GM10266 (cell line): ENCODE results near the gene GP1BA.

Experiments
- DNase-seq: peaks from one replicate; pipeline ENCODE4 v3.0.0; 2012; ENCODE audit errors: extremely low spot score
- TF ChIP-seq, protein P1 (sequence below): IDR thresholded peaks from 2 replicates; pipeline ENCODE4 v1.5.1; 2012; ENCODE audit warnings: mild to moderate bottlenecking, low read depth; ENCODE audit not compliant: control insufficient read depth, insufficient read depth; ENCODE audit errors: missing control alignments

Gene GP1BA

DNA sequence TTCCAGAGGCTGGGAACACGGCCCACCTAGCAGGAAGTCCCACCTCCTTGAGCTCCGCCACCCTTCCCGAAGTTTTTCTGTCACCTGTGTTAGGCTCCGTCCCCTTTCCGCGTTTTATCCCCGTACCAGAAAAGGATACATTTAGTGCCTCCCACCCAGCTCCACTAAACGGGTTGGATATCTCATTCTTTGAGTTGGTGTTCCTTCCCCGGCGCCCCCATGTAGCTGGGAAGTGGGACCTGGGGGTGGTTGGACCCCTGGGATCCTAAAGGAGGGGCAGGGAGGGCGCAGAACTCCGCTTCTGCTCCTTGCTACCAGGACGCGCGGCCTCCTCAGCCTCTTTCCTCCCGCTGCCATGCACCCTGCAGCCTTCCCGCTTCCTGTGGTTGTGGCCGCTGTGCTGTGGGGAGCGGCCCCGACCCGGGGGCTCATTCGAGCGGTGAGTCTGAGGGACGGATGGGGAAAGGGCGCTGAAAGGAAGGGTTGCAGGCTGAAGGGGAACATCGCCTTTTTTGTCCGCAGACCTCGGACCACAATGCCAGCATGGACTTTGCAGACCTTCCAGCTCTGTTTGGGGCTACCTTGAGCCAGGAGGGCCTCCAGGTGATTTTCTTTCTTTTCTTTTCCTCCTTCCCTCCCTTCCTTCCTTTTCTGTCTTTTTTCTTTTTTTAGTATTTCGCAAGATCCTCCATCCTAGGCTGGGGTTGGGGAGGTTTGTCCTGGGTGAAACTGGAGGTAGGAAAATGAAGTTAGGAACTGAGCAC, 8.7 kb downstream of the GP1BA start:
- TF ChIP-seq, protein P1, sequence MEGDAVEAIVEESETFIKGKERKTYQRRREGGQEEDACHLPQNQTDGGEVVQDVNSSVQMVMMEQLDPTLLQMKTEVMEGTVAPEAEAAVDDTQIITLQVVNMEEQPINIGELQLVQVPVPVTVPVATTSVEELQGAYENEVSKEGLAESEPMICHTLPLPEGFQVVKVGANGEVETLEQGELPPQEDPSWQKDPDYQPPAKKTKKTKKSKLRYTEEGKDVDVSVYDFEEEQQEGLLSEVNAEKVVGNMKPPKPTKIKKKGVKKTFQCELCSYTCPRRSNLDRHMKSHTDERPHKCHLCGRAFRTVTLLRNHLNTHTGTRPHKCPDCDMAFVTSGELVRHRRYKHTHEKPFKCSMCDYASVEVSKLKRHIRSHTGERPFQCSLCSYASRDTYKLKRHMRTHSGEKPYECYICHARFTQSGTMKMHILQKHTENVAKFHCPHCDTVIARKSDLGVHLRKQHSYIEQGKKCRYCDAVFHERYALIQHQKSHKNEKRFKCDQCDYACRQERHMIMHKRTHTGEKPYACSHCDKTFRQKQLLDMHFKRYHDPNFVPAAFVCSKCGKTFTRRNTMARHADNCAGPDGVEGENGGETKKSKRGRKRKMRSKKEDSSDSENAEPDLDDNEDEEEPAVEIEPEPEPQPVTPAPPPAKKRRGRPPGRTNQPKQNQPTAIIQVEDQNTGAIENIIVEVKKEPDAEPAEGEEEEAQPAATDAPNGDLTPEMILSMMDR = no peak

DNA sequence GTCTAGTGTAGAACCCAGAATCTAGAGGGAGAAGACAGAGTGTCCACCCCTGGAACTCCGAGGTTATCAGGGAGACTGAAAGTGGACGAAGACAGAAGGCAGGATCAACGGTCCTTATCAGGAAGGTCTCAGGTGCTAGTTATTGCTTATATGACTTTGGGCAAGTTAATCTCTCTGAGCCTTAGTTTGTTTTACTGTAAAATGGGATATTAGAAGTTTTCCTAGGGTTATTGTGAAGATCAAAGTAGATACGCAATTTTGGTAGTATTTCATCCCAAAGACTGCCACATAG, 9.2 kb downstream of the GP1BA start:
- TF ChIP-seq, protein P1 = no peak
- no peak for DNase-seq

More for the DNA sequence above, 8.7 kb downstream of the GP1BA start:
- no peak for DNase-seq

DNA sequence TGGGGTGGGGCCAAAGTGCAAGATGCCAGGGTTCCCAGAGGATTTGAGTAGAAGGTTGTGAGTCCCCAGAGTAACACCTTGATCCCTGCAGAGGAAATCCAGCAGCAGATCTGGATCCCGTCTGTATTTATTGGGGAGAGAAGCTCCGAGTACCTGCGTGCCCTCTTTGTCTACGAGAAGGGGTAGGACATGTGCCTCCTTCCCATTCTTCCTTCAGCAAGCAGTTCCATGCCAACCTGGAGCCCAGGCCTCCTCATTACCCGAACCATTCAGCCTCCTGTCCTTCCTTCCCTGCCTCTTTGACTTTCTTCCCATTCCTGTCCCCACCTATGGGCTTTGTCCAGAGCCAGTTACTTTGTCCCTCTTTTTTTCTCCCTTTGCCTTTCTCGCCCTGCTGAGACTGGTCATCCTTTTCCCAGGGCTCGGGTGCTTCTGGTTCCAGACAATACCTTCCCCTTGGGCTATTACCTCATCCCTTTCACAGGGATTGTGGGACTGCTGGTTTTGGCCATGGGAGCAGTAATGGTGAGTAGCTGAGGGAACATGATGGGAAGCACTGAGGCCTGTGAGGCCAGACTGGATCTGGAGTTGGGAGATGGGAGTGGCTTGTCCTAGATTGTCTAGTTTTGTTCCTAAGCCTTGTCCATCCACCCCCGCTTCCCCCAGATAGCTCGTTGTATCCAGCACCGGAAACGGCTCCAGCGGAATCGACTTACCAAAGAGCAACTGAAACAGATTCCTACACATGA, 10.9 kb downstream of the GP1BA start:
- TF ChIP-seq, protein P1 = no peak
- DNase-seq = no peak

DNA sequence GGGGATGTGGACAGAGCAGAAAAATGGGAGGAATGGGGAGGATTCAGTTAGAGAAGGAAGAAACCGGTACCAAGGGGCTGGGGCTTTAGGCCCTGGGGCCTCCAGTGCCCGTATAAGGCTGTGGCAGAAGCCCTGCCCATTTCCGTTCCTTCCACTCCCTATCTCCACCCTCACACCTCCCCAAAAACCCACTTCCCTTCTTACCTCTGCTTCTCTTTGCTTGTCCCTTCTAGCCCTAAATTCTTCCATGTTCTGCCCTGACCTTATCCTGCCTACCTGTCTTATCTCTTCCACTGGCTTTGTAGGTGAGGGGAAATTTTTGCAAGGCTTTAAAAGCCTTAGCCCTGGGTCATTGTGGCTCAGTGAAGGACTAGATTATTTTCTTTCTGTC, 12.1 kb downstream of the GP1BA start:
- TF ChIP-seq, protein P1 = no peak
- no peak for DNase-seq

DNA sequence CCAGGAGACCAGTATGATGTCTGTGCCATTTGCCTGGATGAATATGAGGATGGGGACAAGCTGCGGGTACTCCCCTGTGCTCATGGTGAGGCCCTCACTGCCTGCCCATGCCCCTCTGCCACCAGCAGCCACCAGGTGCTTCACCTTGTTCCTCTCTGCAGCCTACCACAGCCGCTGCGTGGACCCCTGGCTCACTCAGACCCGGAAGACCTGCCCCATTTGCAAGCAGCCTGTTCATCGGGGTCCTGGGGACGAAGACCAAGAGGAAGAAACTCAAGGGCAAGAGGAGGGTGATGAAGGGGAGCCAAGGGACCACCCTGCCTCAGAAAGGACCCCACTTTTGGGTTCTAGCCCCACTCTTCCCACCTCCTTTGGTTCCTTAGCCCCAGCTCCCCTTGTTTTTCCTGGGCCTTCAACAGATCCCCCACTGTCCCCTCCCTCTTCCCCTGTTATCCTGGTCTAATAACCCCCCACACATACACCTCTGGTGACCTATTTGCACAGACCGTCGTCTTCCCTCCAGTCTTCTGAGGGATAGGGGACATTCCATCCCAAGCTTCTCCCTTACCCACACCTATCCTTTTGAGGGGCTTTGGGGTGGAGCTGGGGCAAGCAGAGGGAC, 12.6 kb downstream of the GP1BA start:
- TF ChIP-seq, protein P1 = no peak
- DNase-seq = no peak

DNA sequence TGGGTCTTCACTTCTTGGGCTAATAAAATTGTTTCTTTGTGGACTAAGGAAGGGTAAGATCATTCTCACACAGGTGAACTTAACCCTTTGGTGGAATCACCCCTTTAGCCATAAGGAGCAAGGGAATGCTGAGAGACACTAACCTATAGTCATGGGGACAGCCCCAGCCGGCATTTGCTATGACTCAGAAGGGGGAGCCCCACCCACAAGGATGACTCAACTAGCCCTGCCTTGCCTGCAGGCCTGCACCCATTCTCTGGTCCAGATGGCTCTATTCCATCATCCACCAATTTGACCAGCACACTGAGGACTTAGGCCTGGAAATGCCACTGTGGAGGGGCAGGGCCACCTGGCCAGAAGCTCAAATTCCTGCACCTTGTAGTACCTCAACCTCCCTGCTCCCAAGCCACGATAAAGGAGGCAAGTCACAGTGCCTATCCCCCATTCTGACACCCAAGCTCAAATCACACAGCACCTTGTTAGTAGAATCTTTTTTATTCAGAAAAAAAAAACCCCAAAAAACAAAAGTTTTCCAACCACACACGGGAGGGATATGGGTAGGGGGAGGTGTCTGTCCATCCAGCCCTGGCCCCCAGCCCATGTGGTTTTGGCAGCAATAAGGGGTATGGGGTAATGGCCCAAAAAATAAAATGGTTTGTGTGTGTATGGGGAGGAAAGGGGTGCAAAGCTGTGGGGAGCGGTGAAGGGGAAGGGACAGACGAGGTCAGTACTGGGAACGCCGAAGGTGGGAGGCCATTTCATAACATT, 13.3 kb downstream of the GP1BA start:
- peak; percentile 83 for DNase-seq
- TF ChIP-seq, protein P1 = no peak
